Stimulated activated CD4-positive, alpha-beta T cell treated with anti-CD3 and anti-CD28 coated beads, Interleukin-15, amount 100 ng/mL, for 48 hours (primary cell): Measurements from ENCODE around the gene RRH.
A peak's percentile ranks its signal among the peaks of the same experiment; 100 is the strongest.
"Not testable (repeated sequence)": the region's sequence is repeated elsewhere in the genome, so short reads cannot be mapped to it uniquely, and the experiment has no call there.

Experiments used
- DNase-seq, 2 donors: peaks; one replicate each; pipeline ENCODE4 v3.0.0-alpha.2; 2020; ENCODE audit warnings: low read depth in 2 of 2

Gene RRH, protein sequence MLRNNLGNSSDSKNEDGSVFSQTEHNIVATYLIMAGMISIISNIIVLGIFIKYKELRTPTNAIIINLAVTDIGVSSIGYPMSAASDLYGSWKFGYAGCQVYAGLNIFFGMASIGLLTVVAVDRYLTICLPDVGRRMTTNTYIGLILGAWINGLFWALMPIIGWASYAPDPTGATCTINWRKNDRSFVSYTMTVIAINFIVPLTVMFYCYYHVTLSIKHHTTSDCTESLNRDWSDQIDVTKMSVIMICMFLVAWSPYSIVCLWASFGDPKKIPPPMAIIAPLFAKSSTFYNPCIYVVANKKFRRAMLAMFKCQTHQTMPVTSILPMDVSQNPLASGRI

DNA sequence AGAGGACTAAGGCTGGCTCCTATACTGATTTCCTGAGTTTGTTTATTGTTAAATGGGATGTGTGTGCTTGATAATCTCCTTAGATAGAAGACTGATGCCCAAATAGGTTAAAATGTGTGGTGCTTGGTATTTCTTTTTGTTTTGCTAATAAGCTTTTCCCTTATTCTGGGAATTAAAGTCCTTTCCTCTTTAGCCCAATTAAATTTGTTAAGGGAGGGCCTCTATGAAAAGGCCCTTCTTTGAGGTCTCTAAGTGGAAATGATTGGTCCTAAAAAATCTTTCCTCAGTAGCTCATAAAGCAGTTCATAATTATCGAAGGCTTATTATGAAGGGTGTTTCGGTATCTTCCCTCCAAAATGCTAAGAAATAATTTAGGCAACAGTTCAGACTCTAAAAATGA is at the start of gene RRH:
RRH (plus strand) TSS at position 301 of the 400 bp plus-strand sequence; CDS start at position 357, 56 bp downstream.
- no peak for DNase-seq

DNA sequence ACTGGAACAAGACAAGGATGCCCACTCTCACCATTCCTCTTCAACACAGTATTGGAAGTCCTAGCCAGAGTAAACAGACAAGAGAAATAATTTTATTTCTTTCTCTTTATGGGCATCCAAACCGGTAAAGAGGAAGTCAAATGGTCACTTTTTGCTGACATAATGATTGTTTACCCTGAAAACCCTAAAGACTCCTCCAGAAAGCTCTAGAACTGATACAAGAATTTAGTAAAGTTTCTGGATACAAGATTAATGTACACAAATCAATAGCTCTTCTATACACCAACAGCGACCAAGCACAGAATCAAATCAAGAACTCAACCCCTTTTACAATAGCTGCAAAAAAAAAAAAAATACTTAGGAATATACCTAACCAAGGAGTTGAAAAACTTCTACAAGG is 45.7 kb upstream of the RRH start:
- not testable (repeated sequence) for DNase-seq

DNA sequence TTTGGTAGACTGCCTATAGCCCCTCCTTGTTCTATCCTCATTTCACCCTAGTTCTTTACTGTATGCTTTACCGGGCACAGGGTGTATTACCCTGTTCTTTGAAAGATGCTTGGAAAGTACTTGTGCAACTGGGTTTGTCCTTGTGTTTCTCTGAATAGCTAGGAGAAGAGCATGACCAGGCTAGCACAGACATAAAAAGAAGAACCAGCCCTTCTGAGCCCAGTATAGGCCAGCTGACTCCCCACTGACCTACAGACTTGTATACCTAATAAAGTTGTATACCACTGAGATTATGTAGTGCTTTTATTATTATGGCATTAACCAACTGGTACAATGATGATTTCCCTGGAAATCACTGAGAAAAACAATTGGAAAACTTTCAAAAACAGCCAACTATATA is 40.9 kb upstream of the RRH start:
- no peak for DNase-seq

DNA sequence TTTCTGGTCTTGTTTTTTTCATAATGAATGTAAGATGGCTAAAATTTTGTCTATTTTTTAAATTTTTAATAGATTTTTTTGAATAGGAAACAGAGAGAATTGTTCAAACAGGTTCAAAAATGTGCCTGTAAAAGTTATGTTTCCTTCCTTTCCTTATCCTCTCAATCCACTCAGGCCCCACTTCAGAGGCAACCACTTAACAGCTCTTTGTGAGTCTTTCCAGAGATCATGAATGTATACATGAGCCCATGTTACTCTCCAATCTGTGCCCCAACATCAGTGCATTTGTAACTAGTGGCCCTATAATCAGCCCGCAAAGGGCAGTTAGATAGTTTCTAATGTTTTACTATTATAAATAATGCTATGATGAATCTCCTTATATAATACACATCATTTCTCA is 40.0 kb upstream of the RRH start:
- no peak for DNase-seq

DNA sequence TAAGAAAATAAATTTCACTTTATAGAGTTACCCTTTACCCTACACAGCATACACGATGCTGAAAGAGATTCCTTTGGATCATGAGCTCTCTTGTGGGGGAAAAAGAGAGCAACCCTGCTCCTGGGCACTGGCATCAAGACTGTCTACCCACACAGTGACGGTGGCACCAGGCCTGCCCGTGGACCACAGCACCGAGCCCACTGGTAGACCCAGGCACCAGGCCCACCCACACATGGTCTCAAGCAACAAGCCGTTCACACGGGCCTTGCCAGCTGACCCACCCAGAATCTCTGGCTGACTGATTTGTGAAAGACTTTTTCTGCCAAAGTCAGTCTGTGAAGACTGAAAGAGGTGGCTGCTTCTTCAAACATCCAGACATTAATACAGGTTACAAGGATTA is 32.7 kb upstream of the RRH start:
- DNase-seq, result no peak

DNA sequence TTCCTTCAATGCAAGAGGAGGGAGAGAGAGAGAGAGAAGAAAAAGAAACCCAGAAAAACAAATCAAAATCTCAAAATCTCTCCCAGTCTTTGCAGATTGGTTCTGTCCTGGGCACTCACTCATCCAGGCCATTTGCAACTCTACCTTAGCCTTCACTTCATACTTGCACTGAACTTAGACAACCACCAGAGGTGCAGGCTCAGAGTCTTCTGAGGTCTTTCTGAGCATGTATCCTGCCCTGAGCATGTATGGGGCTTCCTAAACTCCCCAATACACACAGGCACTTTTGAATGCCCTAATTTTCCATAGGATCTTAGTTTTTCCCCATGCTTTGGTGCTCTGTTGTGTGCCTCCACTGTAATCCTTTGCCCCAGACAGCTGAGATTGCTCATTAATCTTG is 28.9 kb upstream of the RRH start:
- DNase-seq, result no peak

DNA sequence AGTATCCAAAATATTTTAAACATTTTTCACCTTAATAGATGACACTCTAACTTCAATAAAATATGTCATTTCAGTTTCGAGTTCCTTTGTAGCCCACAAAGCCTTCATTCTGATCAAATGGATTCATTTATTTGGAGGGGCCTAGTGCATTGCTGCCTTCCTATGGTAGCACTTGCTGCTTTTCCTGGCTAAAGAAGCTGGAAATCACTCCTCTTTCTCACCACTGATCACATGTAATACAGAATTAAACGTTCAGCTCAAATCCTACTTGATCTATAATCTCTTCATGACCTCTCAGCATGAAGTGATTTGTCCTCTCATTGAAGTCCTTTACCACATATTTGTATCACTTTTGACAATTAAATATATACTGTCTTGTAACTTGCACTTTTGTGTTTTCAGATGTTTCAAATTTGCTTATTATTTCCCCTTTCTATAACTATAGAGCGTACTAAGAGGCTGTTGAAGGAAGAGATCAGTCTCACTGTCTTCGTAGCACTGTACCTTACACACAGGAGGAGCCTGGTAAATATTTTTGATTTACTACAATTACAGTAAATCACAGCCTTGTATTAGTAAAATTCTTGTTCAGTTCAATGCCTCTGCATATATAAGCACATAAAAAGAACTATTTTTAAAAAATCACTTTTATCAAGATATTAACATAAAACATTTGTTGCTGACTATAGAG is 26.5 kb upstream of the RRH start:
- DNase-seq, result no peak

DNA sequence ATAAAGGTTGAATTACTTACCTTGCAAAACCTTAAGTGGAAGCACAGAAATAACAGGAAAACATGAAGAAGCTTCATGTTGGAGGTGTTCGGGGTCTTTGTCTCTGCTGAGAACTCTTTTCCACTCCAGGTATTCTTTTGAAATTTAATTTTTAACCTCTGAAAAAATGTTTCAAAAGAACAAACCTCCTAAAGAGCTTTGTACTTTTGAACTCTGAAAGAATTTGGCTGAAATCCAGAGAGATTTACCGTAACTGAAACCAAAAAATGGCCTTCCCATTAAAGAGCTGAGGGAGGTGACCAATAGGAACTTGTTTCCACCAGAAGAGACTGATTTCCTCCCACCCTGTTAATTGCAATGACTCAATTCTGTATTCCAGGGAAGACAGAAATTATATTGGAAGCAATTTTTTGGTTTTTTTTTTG is 25.9 kb upstream of the RRH start, which contains the start of gene CFI:
CFI (minus strand) TSS at position 105 of the 425 bp plus-strand sequence; CDS start at position 77, 28 bp downstream.
- DNase-seq, result no peak

DNA sequence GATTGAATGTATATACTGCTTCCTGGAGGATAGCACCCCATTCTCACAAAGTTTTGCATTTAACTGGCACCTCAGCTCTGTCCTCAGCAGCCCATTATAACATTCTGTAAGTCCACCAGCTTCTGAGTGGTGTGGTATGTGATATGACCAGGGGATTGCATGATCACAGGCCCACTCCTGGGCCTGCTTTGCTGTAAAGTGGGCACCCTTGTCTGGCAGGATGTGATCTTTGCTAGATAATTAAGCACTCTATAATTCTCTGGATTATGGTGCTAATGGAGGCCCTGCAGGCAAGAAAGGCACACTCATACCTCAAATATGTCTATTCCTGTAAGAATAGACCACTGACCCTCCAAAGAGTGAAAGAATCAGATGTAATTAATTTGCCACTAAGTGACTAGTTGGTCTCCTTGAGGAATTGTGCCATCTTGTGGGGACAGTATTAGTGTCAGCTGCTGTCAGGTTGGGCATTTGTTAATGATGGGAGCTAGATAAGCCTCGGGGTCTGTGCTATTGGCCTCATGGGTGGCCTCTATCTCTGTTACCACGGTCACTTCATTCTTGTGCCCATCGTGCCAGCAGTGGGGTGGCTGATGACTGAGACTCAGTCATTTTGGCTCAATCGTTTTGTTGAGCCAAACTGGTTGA is 23.7 kb upstream of the RRH start:
- DNase-seq, result no peak

DNA sequence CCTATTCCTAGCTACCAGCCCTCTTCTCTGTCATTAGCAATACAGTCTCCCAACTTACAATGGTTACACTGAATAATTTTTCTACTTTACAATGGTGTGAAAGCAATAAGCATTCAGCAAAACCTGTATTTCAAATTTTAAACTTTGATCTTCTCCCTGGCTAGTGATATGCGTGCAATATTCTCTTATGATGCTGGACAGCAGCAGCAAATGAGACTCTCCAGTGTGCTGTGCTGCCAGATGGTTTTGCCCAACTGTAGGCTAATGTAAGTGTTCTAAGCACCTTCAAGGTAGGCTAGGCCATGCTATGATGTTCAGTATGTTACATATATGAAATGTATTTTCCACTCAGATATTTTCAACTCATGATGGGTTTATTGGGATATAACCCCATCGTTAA is 18.1 kb upstream of the RRH start:
- no peak for DNase-seq

DNA sequence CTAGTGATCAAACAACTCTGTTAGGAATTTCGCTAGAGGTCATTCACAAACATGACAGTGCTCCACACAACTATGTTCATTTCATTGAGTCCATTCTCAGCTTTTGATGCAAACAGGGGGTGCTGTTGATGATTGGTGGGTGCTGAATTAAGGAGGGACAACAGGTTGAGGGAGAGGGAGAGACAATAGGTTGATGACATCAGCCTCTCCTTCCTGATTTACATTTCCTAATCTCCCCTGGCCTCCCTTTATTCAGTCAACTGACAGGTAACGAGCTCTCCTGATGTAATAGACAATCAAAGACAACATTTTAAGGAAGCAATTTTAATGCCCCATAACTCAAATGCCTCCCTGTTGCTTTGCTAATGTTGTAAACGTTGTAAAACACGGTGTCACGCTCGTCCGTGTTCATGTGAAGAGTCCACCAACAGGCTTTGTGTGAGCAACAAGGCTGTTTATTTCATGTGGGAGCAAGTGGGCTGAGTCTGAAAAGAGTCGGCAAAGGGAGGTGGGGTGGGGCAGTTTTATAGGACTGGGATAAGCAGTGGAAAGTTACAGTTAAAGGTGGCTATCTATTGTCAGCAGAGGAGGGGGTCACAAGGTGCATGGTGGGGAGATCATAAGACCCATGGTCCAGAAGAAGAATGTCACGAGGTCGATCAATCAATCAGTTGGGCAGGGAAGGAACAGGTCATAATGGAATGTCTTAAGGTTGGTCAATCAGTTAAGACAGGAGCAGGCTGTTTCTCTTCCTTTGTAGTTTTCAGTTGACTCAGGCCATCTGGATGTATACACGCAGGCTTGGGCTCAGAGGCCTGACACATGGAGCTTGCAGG is 17.0 kb upstream of the RRH start:
- no peak for DNase-seq

DNA sequence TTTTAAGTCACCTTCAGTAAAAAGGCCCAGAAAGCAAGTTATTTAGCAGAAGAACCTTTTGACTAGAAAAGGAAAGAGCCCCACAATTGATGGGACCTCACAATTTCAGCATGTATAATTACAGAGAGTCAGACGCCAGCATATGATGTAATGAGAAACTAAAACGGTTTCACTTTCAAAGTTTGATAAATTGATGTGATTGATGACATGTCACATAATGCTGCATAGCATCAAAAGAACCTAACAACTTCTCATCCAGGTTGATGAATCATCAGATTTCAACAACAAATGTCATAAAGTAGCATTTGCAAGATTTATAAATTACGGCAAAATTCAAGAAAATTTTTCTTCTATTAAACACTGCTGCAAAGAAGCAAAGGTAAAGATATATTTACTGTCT is 16.1 kb upstream of the RRH start:
- no peak for DNase-seq

DNA sequence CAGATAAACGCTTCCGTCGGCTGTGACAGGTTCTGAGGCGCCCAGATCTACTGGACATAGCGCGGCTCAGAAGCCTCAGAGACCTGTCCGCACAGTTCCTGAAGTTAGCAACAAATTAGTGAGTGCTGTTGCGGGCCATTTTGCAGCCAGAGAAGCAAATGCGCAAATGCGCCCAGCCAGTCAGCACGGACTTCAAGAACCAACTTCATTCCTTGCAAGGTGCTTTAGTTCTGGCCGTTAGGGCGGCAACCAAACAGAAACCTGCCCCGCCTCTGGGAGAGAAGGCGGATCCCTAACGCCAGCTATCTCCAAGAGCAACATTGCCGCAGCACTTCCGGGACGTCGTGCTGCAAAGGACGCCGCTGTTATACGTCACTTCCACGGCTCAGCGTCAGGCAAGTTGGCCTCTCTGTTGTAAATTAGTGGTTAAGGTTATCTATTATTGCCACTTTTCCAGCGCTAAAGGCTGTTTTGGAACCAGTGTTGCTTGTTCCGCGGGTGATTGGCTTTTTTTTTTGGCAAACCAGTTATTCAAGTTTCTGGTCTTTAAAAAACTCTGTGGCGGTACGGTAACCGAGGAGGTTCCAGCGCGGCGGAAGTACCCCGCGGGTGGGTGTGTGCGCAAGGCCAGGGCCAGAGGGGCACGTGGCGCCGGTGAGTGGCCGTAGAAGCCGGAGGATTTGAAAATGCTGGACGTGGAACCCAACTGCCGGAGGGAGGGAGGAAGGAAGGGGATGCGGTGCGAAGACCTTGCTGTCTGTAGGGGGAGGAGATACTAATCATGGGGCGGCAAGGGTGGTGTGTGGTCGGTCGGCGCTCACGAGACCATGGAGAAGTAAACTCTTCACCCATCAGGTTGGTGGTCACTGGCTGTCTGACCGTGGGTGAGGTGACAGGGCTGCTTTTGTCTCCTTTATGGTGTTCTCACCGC is 12.4 kb upstream of the RRH start, which contains the start of gene GAR1:
GAR1 (plus strand) TSS at position 612 of the 931 bp plus-strand sequence. CDS start 403 bp downstream, outside the sequence.
- peak; percentile 80 to 86 for DNase-seq

DNA sequence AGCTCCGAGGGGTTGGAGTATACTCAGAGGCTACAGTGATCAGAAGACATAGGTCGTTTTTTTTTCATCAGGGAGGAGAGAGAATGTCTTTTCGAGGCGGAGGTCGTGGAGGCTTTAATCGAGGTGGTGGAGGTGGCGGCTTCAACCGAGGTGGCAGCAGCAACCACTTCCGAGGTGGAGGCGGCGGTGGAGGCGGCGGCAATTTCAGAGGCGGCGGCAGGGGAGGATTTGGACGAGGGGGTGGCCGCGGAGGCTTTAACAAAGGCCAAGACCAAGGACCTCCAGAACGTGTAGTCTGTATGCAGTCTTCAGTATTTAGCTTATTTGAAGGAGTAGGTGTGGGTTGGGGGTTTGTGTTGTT is 11.7 kb upstream of the RRH start:
- DNase-seq, result peak; percentile 1 to 31

DNA sequence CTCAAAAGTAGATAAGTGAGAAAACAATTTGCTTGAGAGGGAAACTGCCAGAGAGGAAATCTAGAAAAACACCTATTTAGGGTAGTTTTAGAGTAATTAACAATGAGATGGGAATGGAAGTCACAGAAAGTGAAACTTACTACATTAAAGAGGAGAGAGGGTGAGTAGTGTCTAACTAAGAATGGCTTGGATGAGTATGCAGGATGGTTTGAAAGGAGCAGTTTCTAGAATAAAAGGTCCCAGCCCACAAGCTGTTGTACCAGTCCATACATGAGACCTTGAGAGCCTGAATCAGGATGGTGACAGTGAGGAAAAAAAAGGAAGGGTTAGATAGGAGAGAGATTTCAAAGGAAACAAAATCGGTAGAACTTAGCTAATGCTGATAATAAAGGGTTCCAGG is 10.9 kb upstream of the RRH start:
- no peak for DNase-seq

DNA sequence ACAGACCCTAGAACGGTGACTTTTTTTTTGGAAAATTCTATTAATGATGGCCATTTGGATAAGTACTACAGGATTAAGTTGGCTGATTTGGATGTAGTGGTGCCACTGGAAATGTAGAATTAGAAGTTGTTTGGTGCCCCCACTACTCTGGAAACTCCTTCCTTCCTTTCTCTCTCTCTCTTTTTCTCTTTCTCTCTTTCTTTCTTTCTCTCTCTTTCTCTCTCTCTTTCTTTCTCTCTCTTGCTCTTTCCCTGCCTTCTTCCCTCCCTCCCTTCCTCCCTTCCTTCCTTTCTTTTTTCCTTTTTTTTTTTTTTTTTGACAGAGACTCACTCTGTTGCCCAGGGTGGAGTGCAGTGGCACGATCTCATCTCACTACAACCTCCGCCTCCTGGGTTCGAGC is 9.5 kb upstream of the RRH start:
- DNase-seq, result no peak

DNA sequence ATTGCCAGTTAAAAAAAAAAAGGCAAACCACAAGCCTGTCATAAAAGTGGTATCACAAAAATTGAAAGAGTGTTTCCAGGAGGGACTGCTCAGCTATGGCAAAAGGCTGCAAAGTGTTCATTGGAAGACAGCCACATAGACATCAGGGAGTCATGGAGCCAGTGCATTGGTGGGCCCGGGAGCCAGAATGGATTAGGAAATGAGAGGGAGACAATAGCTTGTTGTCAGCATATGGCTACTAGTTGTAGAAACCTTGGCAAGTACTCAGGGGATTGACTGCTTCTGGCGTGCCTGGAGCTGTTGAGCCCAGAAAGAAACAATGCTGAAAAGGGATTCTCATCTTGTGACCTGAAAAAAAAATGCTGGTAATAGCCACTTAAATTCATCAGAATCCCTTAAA is 7.2 kb upstream of the RRH start:
- no peak for DNase-seq

DNA sequence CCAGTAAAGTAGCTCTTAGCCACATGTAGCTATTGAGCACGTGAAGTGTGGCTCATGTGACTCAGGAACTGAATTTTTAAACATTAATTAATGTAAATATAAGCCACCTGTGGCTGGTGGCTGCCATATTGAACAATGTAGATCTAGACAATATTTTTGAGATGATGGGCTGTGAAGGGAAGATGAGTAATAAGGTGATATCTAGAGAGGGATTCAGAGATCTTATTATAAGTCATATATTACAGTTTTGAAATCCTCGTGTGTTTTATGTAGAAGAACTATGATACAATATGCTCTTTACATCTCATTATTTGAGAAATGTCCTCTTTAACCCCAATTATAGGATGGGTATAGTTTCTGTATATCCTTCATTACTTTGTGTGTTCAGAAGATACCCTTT is 6.6 kb upstream of the RRH start:
- no peak for DNase-seq

DNA sequence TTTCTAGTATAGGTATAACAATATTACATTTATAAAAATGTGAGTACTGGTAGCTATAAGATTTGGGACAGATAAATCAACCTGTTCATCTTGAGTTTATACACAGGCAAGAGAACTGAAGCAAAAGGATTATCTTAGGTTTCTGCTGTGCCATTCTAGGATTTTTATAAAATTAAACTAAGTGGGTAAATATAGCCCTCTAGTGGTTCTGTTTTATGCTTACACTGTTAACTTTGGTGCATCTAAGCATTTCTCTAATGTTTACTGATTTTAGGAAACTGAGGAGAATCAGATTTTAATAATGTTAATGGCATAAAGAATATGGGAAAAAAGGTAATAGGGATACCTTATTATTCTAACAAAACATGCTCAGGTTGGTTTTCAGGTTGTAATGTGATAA is 1.1 kb upstream of the RRH start:
- no peak for DNase-seq

DNA sequence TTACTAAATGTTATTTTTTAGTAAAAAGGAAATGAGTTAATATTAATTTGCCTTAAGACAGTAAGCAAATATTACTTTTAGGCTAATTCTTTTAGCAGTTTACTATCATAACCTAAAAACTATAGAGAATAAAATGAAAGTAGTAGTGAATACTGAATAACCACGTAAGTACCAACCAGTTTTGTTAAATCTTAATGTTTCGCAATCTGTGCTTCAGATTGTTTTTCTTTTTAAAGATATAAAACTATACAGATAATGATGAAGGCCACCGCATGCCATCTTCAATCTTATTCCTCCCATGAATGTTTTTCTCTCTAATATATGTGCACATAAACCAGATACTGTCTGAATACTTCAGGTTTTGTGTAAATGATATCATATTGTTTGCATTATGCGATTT is 6.0 kb downstream of the RRH start:
- DNase-seq, result no peak

DNA sequence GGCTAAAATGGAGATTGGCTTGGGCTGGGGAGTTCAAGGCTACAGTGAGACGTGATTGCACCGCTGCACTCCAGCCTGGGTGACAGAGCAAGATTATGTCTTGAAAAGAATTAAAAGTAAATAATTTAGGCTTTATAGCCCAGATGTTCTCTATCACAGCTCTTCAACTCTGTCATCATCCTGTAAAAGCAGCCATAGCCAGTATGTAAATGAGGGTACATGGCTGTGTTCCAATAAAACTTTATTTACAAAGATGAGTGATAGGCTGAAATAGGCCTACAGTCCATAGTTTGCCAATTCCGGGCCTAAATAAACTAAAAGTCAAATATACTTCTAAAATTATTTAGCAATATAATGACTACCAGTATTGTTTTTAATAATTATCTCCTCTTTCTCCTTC is 9.2 kb downstream of the RRH start:
- DNase-seq, result no peak
